Measurements from ENCODE around the gene CAT. TPM values are rescaled to one million over a fixed set of nuclear protein-coding genes. Genes with fewer than 3 reads are reported as not detected.

CAT gene
- total RNA-seq, 1 donor from 2014 or later = 16.4 TPM

DNA sequence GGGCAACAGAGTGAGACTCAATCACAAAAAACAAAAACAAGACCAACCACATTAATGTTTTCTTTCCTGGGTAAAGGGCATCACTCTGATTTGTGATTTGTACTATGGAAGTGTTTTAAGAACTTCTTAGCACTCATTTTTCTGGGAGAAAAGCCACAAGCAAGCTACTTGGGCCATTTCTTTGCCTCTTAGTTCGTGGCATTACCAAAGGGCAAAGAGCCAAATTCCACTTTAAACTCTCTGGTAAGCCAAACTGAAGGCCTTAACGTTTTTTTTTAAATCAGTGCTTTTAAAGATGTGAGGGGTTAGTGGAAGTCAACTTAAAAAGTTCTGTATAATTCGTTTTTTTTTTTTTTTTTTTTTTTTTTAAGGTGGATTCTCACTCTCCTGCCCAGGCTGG, 36.9 kb downstream of the CAT start:
- TF ChIP-seq, protein P1, sequence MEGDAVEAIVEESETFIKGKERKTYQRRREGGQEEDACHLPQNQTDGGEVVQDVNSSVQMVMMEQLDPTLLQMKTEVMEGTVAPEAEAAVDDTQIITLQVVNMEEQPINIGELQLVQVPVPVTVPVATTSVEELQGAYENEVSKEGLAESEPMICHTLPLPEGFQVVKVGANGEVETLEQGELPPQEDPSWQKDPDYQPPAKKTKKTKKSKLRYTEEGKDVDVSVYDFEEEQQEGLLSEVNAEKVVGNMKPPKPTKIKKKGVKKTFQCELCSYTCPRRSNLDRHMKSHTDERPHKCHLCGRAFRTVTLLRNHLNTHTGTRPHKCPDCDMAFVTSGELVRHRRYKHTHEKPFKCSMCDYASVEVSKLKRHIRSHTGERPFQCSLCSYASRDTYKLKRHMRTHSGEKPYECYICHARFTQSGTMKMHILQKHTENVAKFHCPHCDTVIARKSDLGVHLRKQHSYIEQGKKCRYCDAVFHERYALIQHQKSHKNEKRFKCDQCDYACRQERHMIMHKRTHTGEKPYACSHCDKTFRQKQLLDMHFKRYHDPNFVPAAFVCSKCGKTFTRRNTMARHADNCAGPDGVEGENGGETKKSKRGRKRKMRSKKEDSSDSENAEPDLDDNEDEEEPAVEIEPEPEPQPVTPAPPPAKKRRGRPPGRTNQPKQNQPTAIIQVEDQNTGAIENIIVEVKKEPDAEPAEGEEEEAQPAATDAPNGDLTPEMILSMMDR (IDR thresholded peaks at IDR 0.05; ENCODE audit: insufficient read depth, low read length, poor library complexity, severe bottlenecking) = no peak
- no peaks in the 10 kb centered on the region for H3K36me3 ChIP-seq (ENCODE audit: control insufficient read depth, insufficient read depth, low read length)
- no peak overlapping the region for H3K4me3 ChIP-seq (ENCODE audit: low read depth, low read length)
- H3K27me3 ChIP-seq (ENCODE audit: control insufficient read depth, insufficient read depth, low read length) = no peaks in the 10 kb centered on the region
- no peak for DNase-seq (ENCODE audit: low read depth)

DNA sequence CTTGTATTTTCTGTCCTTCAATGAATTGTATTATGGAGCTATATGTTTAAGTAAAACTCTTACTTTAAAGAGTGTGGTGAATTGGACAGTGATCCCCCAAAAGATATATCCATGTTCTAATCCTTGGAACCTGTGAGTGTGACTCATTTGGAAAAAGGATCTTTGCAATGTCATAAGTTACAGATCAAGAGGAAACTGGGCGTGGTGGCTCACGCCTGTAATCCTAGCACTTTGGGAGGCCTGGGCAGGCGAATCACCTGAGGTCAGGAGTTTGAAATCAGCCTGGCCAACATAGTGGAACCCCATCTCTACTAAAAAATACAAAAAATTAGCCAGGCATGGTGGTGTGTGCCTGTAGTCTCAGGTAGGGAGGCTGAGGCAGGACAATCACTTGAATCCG, 38.1 kb downstream of the CAT start:
- Histone ChIP-seq H3K36me3 (ENCODE audit: control insufficient read depth, insufficient read depth, low read length) (no peaks in the 10 kb centered on the region), H3K4me3 (ENCODE audit: low read depth, low read length) (no peak overlapping the region), H3K27me3 (ENCODE audit: control insufficient read depth, insufficient read depth, low read length) (no peaks in the 10 kb centered on the region)
- no peak for DNase-seq (ENCODE audit: low read depth)
- TF ChIP-seq, protein P1 (IDR thresholded peaks at IDR 0.05; ENCODE audit: insufficient read depth, low read length, poor library complexity, severe bottlenecking) = no peak

DNA sequence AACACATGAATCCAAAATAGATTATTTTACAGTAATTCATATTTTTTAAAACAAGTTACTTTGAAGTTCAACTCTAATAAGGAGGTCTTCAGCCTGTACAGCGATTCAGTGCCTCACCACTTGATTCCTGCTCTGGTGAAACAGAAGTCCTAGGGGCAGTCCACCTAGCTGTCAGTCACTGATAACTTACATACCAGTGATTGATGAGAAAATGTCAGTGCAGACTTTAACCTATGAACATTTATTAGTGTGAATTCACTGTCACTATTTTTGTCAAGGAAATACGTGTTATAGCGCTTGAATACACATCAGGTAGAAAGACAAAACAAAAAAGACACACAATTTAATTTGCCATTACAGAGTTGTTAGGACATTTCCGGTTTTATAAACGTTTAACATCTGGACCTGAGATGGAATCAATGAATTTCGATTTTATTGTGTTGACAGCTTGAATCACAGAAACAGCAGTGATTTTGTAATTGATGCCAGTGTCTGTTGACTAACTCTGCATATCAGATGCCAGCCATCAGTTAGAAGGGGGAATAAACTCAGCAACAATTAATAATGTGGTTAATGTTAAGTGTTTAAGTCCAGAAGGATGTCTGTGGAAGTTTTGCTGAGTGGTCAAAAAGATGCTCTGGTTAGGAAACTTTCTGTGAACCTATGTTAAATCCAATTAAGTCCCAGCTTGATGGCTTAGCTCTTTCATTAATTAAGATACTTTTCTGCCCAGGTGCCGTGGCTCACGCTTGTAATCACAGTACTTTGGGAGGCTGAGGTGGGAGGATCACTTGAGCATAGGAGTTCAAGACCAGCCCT, 40.3 kb downstream of the CAT start:
- no peak for DNase-seq (ENCODE audit: low read depth)
- H3K36me3 ChIP-seq (ENCODE audit: control insufficient read depth, insufficient read depth, low read length) = no peaks in the 10 kb centered on the region
- no peak overlapping the region for H3K4me3 ChIP-seq (ENCODE audit: low read depth, low read length)
- H3K27me3 ChIP-seq (ENCODE audit: control insufficient read depth, insufficient read depth, low read length) = no peaks in the 10 kb centered on the region
- TF ChIP-seq, protein P1 (IDR thresholded peaks at IDR 0.05; ENCODE audit: insufficient read depth, low read length, poor library complexity, severe bottlenecking) = no peak

DNA sequence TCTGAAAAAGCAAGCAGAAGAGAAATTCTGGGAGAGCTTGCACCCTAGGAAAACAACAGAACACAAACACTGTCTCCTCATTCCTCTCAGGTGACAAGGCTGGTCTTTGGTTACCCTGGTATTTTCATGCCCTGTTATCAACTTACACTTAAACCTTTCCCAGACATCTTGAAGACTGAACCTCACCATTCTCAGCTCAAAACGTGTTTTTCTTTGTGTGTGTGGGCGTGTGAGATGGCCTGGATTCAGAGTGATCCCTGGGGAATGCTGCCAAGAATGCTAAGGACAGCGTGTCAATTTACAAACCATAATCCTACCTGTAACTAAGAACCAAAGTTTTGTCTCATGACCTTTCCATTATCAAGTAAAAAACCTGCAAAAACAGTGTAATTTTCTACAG, 41.6 kb downstream of the CAT start:
- H3K27me3 ChIP-seq (ENCODE audit: control insufficient read depth, insufficient read depth, low read length) = no peaks in the 10 kb centered on the region
- TF ChIP-seq, protein P1 (IDR thresholded peaks at IDR 0.05; ENCODE audit: insufficient read depth, low read length, poor library complexity, severe bottlenecking) = no peak
- H3K36me3 ChIP-seq (ENCODE audit: control insufficient read depth, insufficient read depth, low read length) = no peaks in the 10 kb centered on the region
- DNase-seq (ENCODE audit: low read depth) = peak; percentile 28
- no peak overlapping the region for H3K4me3 ChIP-seq (ENCODE audit: low read depth, low read length)

DNA sequence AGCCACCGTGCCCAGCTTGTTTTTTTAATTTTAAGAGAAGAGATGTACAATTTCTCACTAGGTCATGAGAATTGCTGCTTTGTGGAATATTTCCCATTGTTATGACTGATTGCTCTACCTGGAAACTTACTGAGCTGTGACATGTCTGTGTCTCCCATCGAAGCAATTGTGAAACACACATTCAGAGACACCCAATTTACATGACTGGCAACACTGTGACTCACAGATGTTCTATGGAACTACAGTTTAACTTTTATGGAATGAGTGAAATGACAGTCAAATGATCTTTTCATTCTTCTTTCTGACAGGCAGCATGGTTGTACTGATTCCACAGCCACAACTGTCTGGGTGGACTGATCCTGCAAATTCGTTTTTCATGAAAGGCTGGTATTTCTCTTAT, 42.6 kb downstream of the CAT start:
- peak; percentile 43 for DNase-seq (ENCODE audit: low read depth)
- Histone ChIP-seq H3K4me3 (ENCODE audit: low read depth, low read length) (no peak overlapping the region), H3K27me3 (ENCODE audit: control insufficient read depth, insufficient read depth, low read length) (no peaks in the 10 kb centered on the region), H3K36me3 (ENCODE audit: control insufficient read depth, insufficient read depth, low read length) (no peaks in the 10 kb centered on the region)
- TF ChIP-seq, protein P1 (IDR thresholded peaks at IDR 0.05; ENCODE audit: insufficient read depth, low read length, poor library complexity, severe bottlenecking) = no peak
